HUDEP-2 (cell line): ENCODE results near the gene RASGRP2.
"Not testable (repeated sequence)": the region's sequence is repeated elsewhere in the genome, so short reads cannot be mapped to it uniquely, and the experiment has no call there.

Experiments used
- DNase-seq, 76 experiments: peaks; one replicate each; lab custom pipeline; 2025; ENCODE audit not compliant: unreplicated experiment in 76 of 76; lab: John Stamatoyannopoulos, UW

RASGRP2 gene

GRCh38 chr11:64710418-64711137 lies 33.4 kb downstream of the RASGRP2 start:
- DNase-seq = no peak

- no peak for DNase-seq
Observed at GRCh38 chr11:64705501-64705900, 38.4 kb downstream of the RASGRP2 start.

- DNase-seq = no peak
Observed at GRCh38 chr11:64703048-64703447, 40.9 kb downstream of the RASGRP2 start.

- DNase-seq = not testable (repeated sequence)
Observed at GRCh38 chr11:64701956-64702355, 42.0 kb downstream of the RASGRP2 start.

GRCh38 chr11:64698427-64698826 lies 45.5 kb downstream of the RASGRP2 start:
- no peak for DNase-seq

- no peak for DNase-seq
Observed at GRCh38 chr11:64697663-64698375, 46.1 kb downstream of the RASGRP2 start.

- DNase-seq = no peak
Observed at GRCh38 chr11:64696045-64696444, 47.9 kb downstream of the RASGRP2 start.

GRCh38 chr11:64695548-64695947 lies 48.4 kb downstream of the RASGRP2 start:
- no peak for DNase-seq

GRCh38 chr11:64694821-64695365 lies 49.0 kb downstream of the RASGRP2 start:
- DNase-seq = no peak

GRCh38 chr11:64694026-64694755 lies 49.8 kb downstream of the RASGRP2 start:
- no peak for DNase-seq

- DNase-seq = no peak
Observed at GRCh38 chr11:64692764-64693331, 51.1 kb downstream of the RASGRP2 start.

- no peak for DNase-seq
Observed at GRCh38 chr11:64691543-64691942, 52.4 kb downstream of the RASGRP2 start.

- no peak for DNase-seq
Observed at GRCh38 chr11:64690235-64690634, 53.7 kb downstream of the RASGRP2 start.

GRCh38 chr11:64688534-64688982 lies 55.4 kb downstream of the RASGRP2 start:
- DNase-seq = peak in 68 of 76 experiments; percentile 14 to 84 (median 64)

GRCh38 chr11:64687643-64688533 lies 56.1 kb downstream of the RASGRP2 start:
- DNase-seq = no peak

- DNase-seq = no peak
Observed at GRCh38 chr11:64687204-64687603, 56.7 kb downstream of the RASGRP2 start.

- DNase-seq = no peak
Observed at GRCh38 chr11:64686466-64687170, 57.3 kb downstream of the RASGRP2 start.

GRCh38 chr11:64685536-64685935 lies 58.4 kb downstream of the RASGRP2 start:
- no peak for DNase-seq

GRCh38 chr11:64684357-64684756 lies 59.6 kb downstream of the RASGRP2 start:
- no peak for DNase-seq
